Gastroesophageal sphincter (tissue), 3 donors: ENCODE results near the gene PTPN14.

Source experiments
- CTCF ChIP-seq, 4 experiments: fragments of 200-600 bp in 2 of 4; fragments of 450-650 bp in 2 of 4; sonication (generic) in 1 of 4; IDR thresholded peaks; one replicate each; pipeline ENCODE4 v1.5.1; 2017 to 2019; ENCODE audit warnings: antibody characterized with exemption in 4 of 4, mild to moderate bottlenecking in 2 of 4, moderate library complexity in 2 of 4
- POLR2A ChIP-seq, 2 donors: fragments of 450-650 bp; IDR thresholded peaks; one replicate each; pipeline ENCODE4 v1.6.1; 2017; ENCODE audit warnings: antibody characterized with exemption in 2 of 2, mild to moderate bottlenecking in 2 of 2, moderate library complexity in 1 of 2
- POLR2AphosphoS5 ChIP-seq: sonication (generic); formaldehyde crosslinking; IDR thresholded peaks from one replicate; pipeline ENCODE4 v1.6.1; 2017; ENCODE audit warnings: antibody characterized with exemption

- TF ChIP-seq POLR2AphosphoS5 (no peak), POLR2A (IDR thresholded peaks at IDR 0.05) (no peak), CTCF (IDR thresholded peaks at IDR 0.05) (no peak)
Observed at GRCh38 chr1:214317734-214318133, 233.7 kb downstream of the PTPN14 start.
